GM19043 (cell line): ENCODE data around the gene DDX4.
"Not testable (repeated sequence)": the region's sequence is repeated elsewhere in the genome, so short reads cannot be mapped to it uniquely, and the experiment has no call there.

Experiments used
- ATAC-seq: cut with Tn5 transposase; IDR thresholded peaks from one replicate; pipeline ENCODE4 v1.9.1; 2021; ENCODE audit warnings: low read depth; ENCODE audit not compliant: unreplicated experiment

Gene DDX4

DNA sequence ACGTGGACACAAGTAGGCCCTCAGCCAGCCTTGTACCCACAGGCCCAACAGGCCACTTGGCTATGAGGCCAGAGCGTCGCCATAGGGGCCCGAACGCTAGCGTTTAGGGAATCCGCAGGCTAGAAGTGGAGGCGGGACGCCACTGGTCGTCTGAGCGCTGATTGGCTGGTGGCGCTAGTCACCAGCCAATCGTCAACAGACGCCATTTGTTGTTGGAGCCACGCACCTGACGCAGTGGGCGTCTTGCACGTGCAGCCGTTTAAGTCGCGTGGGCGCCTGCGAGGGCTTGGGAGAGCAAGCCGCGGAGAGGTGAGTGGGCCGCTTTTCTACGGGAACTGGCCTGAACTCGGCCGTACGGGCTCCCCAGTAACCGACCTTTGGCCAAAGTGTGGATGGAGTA is at the start of gene DDX4:
TSS of gene DDX4 (plus strand) at position 269 of the 400 bp plus-strand sequence. CDS start 903 bp downstream, outside the sequence.
- ATAC-seq = no peak

DNA sequence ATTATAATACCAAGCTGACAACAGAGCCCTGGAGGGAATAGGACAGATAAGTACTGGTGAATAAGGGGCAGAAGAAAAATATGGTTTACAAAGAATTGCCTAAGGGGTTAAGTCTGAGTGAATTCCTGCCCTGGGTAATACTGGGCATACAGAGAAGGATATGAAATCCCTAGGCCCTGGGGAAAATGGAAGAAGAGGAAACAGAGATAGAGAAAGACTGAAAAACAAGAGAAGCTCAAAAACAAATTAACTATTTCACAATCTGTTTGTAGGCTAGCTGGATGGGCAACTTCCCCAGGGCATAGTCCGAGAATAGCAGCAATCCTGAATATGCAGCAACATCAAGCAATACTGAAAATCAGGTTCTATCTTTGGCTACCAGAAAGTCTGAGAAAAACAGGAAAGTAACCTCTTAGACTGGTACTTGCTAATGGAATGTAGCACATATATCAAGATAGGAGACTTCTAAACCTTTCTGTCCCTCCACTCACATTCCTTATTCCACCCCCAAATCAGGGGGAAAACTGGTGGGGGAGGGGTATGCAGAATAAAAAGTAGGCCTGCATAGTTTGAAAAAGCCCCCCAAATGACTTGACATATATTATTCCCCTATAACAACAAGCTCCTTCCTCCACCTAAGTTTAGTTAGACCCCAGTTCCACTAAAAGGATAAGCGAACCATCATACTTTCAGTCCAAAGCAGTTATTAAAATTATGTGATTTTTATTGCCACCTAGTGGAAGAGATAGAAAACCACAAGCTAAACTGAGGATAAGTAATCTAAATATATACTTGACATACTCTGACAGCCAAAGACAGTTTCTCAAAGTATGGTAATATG is 46.4 kb upstream of the DDX4 start:
- ATAC-seq = no peak

DNA sequence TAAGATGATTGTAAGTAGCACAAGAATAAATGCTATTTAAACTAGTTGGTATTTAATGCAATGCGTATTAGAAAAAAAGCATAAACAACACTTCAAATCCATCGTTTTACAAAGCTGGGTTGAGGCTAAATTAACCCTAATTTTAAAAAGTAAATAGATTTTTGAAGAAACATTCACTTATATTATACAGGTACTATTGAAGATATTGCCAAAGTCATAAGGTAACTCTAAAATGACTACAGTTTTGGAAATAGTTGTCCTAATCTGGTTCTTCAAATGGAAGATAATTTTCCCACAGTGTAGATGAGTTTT is 45.8 kb upstream of the DDX4 start:
- ATAC-seq = no peak

- no peak for ATAC-seq
Measured at GRCh38 chr5:55692509-55692908, 45.4 kb upstream of the DDX4 start.

DNA sequence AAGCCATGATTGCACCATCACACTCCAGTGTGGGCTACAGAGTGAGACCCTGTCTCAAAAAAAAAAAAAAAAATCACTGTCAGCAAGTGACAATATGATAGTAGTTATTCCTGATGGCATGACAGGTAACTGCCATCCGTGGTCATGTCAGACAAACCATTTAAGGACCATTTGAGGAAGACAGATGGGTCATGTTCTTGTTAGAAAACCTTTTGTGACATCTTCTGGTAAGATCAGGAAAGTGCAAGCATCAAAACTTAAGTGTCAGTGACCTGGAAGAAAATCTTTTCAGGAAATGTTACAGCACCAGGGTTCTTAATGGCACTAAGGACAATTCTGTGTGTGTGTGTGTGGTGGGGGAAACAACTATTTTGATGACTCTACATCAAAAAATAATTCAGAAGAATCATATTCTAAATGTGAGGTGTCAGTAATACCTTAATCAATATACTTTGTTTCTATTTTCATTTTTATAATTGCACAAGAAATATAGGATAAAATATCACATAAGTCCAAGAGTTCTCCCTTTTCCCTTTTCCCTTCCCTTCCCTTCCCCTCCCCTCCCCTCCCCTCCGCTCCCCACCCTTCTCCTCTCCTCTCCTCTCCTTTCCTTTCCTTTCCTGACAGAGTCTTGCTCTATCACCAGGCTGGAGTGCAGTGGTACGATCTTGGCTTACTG is 43.6 kb upstream of the DDX4 start:
- no peak for ATAC-seq

DNA sequence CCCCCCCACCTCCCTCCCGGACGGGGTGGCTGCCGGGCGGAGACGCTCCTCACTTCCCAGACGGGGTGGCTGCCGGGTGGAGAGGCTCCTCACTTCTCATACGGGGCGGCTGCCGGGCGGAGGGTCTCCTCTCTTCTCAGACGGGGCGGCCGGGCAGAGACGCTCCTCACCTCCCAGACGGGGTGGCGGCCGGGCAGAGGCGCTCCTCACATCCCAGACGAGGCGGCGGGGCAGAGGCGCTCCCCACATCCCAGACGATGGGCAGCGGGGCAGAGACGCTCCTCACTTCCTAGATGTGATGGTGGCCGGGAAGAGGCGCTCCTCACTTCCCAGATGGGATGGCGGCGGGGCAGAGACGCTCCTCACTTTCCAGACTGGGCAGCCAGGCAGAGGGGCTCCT is 41.2 kb upstream of the DDX4 start:
- not testable (repeated sequence) for ATAC-seq

DNA sequence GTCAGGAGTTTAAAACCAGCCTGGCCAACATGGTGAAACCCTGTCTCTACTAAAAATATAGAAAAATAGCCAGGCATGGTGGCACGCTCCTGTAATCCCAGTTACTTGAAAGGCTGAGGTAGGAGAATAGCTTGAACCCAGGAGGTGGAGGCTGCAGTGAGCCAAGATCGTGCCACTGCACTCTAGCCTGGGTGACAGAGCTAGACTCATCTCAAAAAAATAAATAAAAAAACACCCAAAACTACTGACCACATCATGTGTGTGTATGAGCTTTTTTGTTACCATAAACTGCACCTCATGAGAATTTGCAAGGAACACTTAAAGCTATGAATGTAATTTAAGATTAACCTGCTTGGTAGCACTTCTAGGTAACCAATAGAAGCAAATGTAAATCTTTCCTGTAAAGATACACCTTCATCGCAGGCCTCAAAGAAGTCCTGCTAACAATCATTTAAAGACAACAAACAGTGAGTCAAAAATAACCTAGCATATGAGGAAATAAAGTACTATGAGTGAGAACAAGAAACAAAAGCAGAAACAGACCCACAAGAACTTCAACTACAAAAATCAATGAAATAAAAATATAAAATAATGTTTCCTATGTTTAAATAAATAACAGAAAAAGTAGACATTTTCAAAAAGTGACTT is 38.7 kb upstream of the DDX4 start:
- no peak for ATAC-seq

- no peak for ATAC-seq
Measured at GRCh38 chr5:55700745-55701144, 37.1 kb upstream of the DDX4 start.

- ATAC-seq = no peak
Measured at GRCh38 chr5:55701462-55702103, 36.3 kb upstream of the DDX4 start.

DNA sequence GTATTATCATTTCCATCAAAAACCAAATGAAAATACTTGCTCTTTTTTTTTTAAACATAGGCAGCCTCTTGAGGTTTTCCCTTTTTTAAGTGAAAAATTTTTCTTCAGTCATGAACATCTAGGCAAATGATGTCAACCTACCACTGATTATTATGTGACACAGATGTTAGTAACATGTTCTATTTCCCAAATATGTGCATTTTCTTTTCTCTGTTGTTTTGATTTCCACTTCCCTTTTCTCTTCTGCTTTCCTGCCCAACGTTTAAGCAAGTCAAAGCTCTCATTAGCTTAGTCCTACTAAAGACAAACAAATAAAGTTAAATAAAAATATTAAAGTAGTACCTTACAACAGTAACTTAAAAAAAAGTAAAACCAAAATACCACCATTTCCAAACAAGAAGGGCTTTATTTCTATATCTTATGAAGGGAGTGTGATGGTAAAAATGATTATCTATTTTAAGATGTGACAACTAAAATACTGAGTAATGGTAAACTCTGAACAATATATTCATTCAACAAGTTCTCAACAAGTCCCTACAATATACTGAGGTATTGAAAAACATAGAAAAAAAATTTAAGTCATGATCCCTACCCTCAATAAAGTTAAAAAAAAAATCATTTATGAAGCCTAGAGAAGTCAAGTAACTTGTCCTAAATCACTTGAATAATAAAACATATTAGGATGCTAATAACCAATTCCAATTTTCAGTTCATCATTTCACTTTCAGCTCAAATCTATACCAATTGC is 35.1 kb upstream of the DDX4 start:
- ATAC-seq = no peak

- ATAC-seq = no peak
Measured at GRCh38 chr5:55706230-55706629, 31.6 kb upstream of the DDX4 start.

DNA sequence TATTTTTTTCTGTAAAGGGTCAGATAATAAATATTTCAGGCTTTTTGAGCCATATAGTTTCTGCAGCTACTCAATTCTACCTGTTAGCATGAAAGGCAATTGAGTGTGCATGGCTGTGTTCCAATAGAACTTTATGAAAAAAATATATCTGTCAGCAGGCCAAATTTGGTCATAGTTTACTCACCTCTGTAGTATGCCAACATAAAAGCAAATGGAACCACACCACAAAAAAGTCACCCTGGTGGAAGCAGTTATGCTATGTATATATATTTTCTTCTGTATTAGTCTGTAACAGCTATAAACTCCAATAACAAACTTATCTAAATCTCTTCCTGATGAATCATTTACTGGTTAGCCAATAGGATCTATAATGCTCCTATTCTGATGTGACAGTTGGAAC is 29.1 kb upstream of the DDX4 start:
- ATAC-seq = no peak

- no peak for ATAC-seq
Measured at GRCh38 chr5:55711507-55712022, 26.3 kb upstream of the DDX4 start.

DNA sequence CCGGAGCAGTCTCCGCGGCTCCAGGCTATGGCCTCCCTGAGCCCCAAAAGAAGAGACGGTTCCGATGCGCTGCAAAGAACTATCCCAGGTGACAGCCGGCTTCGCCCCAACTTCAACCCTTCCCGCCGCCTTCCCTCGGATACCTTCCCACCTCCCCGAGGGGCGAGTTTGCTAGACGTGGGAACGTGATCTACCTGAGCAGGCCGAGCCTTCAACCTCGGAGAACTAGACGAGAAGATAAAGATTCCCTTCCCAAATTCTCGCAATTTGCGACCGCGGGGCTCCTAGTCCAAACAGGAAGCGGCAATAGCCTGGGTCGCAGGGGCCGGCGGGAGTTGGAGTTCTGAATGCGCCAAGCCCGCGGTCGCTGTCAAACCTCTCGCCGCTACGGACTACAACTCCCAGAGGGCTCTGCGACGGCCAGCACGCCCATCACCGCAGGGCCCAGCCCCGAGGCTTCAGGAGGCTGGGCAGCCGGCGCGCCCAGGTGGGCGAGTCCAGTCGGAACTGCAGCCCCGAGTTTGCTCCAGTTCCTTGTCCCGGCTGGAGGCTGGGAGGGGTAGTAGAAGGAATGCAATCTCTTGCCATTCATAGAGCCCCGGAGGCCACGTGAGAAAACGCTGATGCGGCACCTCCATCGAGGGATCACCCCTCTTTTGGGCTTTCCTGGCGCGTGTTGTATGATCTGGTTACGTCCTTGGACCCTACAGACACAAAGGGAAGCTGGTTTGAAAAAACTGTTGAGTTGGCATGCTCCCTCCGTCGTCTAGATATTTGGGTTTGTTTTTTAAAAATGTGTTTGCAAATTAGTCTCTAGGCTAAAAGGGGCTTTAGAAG is 25.6 kb upstream of the DDX4 start, which contains the start of gene SLC38A9:
TSS of gene SLC38A9 (minus strand) at position 302 of the 837 bp plus-strand sequence. CDS start 14,366 bp downstream, outside the sequence.
- ATAC-seq = peak; percentile 100

DNA sequence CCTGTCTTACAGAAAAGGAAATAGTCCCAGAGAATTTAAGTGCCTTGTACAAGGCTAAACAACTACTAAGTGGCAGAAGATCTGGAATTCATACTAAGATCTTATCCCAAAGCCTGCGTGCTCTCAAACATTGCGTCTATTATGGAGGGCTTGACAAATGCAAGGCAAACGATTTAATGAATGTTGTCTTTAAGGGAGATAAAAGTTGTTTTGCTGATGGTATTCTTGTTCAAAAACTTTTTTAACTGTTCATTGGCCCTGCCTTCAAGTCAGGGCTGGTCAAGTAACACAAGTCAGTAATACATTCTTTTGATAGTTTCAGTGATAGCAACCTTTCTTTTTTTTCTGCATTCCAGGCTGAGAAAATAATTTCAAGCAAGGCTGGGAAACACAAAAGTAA is 24.0 kb upstream of the DDX4 start:
- ATAC-seq = no peak

DNA sequence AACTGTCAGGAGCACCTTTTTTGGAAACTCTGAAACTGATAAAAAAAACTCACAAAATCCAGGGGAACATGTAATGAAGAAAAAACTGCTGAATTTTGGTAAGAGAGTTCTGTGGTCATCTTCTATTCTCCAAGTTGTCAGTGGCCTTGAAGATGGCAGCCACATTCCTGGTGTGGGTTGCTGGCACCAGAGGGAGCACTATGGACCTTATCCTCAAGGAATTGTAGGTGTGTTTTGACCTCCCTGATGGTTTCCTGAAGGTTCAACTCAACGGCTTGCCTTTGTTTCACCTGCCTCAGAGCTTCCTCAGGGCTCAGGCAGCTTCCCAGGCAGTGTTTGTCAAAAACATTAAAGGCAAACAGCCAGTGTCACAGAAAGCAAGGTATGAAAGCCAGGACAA is 23.5 kb upstream of the DDX4 start:
- no peak for ATAC-seq

DNA sequence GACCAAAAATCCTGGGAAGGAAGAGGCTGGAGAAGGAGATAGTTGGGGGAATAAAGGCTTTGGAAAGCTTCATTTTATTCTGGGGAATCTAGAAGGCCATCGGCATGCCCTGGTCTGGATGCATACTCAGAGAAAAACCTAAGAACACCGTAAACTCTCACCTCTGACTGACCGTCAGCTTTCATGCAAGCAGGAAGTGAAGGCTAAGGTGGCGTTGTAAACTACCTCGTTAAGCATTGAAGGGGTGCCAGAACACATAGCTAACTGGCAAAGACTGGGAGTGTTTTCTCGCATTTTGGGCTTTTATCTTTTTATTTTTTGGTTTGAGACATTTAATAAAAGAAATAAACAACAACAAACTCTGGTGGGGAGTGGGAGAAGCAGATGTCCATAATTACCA is 23.1 kb upstream of the DDX4 start:
- no peak for ATAC-seq

DNA sequence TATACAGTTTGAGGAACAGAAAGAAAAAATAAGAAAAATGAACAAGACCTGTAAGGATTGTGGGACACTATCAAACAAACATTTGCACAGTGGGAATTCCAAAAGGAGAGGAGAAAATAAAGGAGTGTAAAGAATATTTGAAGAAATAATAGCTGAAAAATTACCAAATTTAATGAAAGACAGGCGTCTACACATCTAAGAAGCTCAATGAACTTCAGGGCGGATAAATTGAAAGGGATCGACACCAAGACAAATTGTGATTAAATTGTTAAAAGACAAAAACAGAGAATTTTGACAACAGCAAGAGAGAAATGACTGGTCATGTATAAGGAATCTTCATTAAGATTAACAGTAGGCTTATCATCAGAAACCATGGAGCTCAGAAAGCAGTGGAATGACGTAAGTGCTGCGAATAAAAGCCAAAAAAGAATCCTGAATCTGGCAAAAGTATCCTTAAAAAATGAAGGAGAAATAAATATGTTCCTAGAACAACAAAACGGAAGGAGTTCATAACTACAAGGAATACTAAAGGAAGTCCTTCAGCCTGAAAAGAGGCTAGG is 22.3 kb upstream of the DDX4 start:
- ATAC-seq = no peak

GRCh38 chr5:55719026-55719425 is 18.8 kb upstream of the DDX4 start:
- ATAC-seq = not testable (repeated sequence)
